ENCODE data around the gene STARD7. TPM values are rescaled to one million over a fixed set of nuclear protein-coding genes. Genes with fewer than 3 reads are reported as not detected.

Gene STARD7
- total and polyA plus RNA-seq, 7 experiments from 2014 or later, result 56.5 to 133 (median 75.7) TPM

- Mint-ChIP-seq H3K27me3 (no peaks in the 10 kb centered on the region), H3K36me3 (peaks cover 0 to 19% (median 0%) of the 10 kb centered on the region in 5 donors), H3K9me3 (no peaks in the 10 kb centered on the region), H3K4me1 (peaks cover 48 to 81% (median 73%) of the 10 kb centered on the region in 7 donors), H3K4me3 (peak overlapping the region; percentile 71 to 96 (median 84)), H3K27ac (peak overlapping the region; percentile 19 to 95 (median 71))
- H3K27ac ChIP-seq (ENCODE audit: low read depth, low read length), result no peak overlapping the region
- no peak for DNase-seq
- POLR2A ChIA-PET, result interaction anchor here (0.5 to 1.0 kb wide), 2 partner anchors 48 to 790 kb away, joined by 3 read pairs; no protein-coding TSS in a partner anchor
- H3K27me3 ChIP-seq (ENCODE audit: control insufficient read depth in 2 of 2, insufficient read depth in 2 of 2, low read length in 2 of 2), result no peaks in the 10 kb centered on the region
- ATAC-seq, result no peak
- intact Hi-C loops (cut with micrococcal nuclease), result loop anchor here (5.0 to 10.0 kb wide), 5 partner anchors 116 to 611 kb away; partner anchors contain the start of genes ANKRD36C (in 1 of the 2), CNNM3 (in 1 of the 2), CNNM4 (in 1 of the 2) and KANSL3 (in 1 of the 2)
- H3K4me1 ChIP-seq (ENCODE audit: control insufficient read depth in 2 of 2, insufficient read depth in 2 of 2, low read length in 2 of 2), result peaks cover 44 to 48% of the 10 kb centered on the region in 2 donors
- no peaks in the 10 kb centered on the region for H3K9me3 ChIP-seq (ENCODE audit: control insufficient read depth in 2 of 3, low read length in 3 of 3)
- CTCF ChIA-PET, result interaction anchor here (0.7 to 0.8 kb wide), 2 partner anchors 67 to 213 kb away, joined by 3 to 4 read pairs; no protein-coding TSS in a partner anchor
- no peak overlapping the region for H3K4me3 ChIP-seq (ENCODE audit: low read length)
- H3K36me3 ChIP-seq (ENCODE audit: control insufficient read depth in 2 of 3, insufficient read depth in 3 of 3, low read length in 3 of 3), result peaks cover 0 to 10% (median 0%) of the 10 kb centered on the region in 3 experiments
Observed at GRCh38 chr2:96205888-96206287, 2.7 kb downstream of the STARD7 start.

DNA sequence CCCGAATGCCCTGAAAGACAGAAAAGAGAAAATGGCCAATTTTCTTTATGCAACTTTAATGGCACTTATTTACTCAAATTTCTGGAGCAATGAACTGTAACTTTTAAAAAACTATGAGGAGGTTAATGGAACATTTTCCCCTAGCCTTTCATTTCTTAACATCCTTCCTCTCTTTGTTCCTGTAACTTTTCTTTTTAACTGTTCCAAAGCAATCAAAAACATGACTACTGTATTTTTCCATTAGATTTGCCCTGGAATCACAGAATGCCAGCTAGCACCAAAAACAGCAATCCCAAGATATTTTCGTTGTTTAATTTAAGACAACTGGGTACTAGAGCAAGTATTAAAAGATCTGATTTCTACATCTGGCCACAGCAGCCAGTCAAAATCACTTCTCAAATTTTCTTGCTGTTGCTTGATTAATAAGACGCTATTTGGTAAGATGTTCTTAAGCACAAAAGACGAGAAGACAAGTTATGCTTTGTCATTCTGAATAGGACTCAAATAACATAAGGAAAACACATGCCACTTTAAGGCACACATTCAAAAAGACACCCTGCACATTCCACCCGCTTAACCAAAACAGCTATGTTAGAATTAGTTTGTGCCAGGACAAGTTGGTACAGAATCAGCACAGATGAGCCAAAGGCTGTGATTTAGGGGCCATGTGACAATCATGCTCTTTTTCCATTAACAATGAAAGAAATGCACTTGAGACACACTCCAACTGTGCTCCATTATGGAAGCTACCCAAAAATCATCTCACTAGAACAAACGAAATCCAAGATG, 3.6 kb downstream of the STARD7 start:
- Histone ChIP-seq H3K4me1 (ENCODE audit: control insufficient read depth in 2 of 2, insufficient read depth in 2 of 2, low read length in 2 of 2) (peaks cover 48% of the 10 kb centered on the region in 2 donors), H3K27ac (ENCODE audit: low read depth, low read length) (peak overlapping the region; percentile 6), H3K9me3 (ENCODE audit: control insufficient read depth in 2 of 3, low read length in 3 of 3) (no peaks in the 10 kb centered on the region), H3K27me3 (ENCODE audit: control insufficient read depth in 2 of 2, insufficient read depth in 2 of 2, low read length in 2 of 2) (no peaks in the 10 kb centered on the region), H3K4me3 (ENCODE audit: low read length) (no peak overlapping the region), H3K36me3 (ENCODE audit: control insufficient read depth in 2 of 3, insufficient read depth in 3 of 3, low read length in 3 of 3) (peaks cover 0 to 10% (median 0%) of the 10 kb centered on the region in 3 experiments)
- intact Hi-C loops (cut with micrococcal nuclease), result loop anchor here (5.0 to 10.0 kb wide), 5 partner anchors 117 to 612 kb away; partner anchors contain the start of genes ANKRD36C (in 1 of the 2), CNNM3 (in 1 of the 2), CNNM4 (in 1 of the 2) and KANSL3 (in 1 of the 2)
- Mint-ChIP-seq H3K27me3 (no peaks in the 10 kb centered on the region), H3K9me3 (no peaks in the 10 kb centered on the region), H3K27ac (peak overlapping the region in 8 of 9 donors; percentile 6 to 86 (median 68)), H3K4me3 (peak overlapping the region in 9 of 10 donors; percentile 35 to 96 (median 78)), H3K4me1 (peaks cover 51 to 86% (median 78%) of the 10 kb centered on the region in 7 donors), H3K36me3 (peaks cover 0 to 19% (median 0%) of the 10 kb centered on the region in 5 donors)
- ATAC-seq (no peak), DNase-seq (no peak)
- CTCF ChIA-PET, result interaction anchor here (0.7 to 0.8 kb wide), 2 partner anchors 66 to 213 kb away, joined by 3 to 4 read pairs; no protein-coding TSS in a partner anchor
- POLR2A ChIA-PET, result interaction anchor here (0.5 to 2.2 kb wide), 4 partner anchors 30 to 791 kb away, joined by 3 to 5 read pairs (median 4); no protein-coding TSS in a partner anchor

- Histone ChIP-seq H3K27me3 (ENCODE audit: control insufficient read depth in 2 of 2, insufficient read depth in 2 of 2, low read length in 2 of 2) (no peaks in the 10 kb centered on the region), H3K4me3 (ENCODE audit: low read length) (peak overlapping the region; percentile 31), H3K4me1 (ENCODE audit: control insufficient read depth in 2 of 2, insufficient read depth in 2 of 2, low read length in 2 of 2) (peaks cover 41 to 48% of the 10 kb centered on the region in 2 donors), H3K36me3 (ENCODE audit: control insufficient read depth in 2 of 3, insufficient read depth in 3 of 3, low read length in 3 of 3) (peaks cover 0 to 4% (median 0%) of the 10 kb centered on the region in 3 experiments), H3K27ac (ENCODE audit: low read depth, low read length) (no peak overlapping the region), H3K9me3 (ENCODE audit: control insufficient read depth in 2 of 3, low read length in 3 of 3) (no peaks in the 10 kb centered on the region)
- peaks cover 59 to 95% (median 87%) of the 10 kb centered on the region in 7 donors for H3K4me1 Mint-ChIP-seq
- ATAC-seq, result no peak
- no peaks in the 10 kb centered on the region for H3K27me3 Mint-ChIP-seq
- H3K36me3 Mint-ChIP-seq, result peaks cover 0 to 19% (median 4%) of the 10 kb centered on the region in 5 donors
- H3K4me3 Mint-ChIP-seq, result peak overlapping the region; percentile 28 to 96 (median 65)
- CTCF ChIA-PET, result interaction anchor here (1.1 kb wide), 1 partner anchor 58 kb away, joined by 4 read pairs; no protein-coding TSS in a partner anchor
- intact Hi-C loops (cut with micrococcal nuclease), result loop anchor here in 1 of 2 donors (2.0 to 10.0 kb wide), 2 partner anchors 333 to 431 kb away; partner anchors contain the start of genes ARID5A and KANSL3
- H3K9me3 Mint-ChIP-seq, result no peaks in the 10 kb centered on the region
- DNase-seq, result no peak
- POLR2A ChIA-PET, result interaction anchor here (0.6 to 2.2 kb wide), 2 partner anchors 28 to 74 kb away, joined by 3 to 5 read pairs; no protein-coding TSS in a partner anchor
- H3K27ac Mint-ChIP-seq, result peak overlapping the region; percentile 14 to 86 (median 64)
Observed at GRCh38 chr2:96203130-96204028, 5.2 kb downstream of the STARD7 start.

DNA sequence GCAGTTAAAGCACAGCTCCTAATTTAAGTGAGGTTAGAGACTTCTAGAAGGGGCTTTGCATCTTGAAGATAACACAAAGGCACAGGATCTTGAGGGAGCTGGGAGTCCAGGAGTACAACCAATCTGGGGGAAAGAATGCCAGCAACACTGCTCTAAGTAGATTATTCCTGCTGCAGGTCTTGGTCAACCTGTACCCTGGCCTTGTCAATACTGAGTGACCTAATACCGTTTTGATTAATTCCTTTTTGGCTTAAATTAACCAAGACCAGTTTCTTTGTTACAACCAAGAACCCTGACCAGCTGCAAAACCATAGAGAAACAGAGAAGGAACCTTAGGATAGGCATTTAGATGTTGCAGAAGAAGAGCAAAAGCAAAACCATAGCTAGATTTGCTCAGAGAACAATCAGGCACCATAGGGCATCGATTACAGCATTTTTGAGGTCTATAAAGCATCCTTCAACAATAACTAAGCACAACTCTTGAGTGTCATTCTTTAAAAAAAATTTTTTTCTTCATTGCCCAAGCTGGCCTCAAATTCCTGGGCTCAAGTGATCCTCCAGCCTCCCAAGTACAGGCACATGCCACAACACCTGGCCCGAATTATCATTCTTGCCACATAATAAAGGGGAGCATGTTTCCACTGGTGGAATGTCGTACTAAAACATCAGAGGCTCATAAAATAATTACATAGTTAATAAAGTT, 6.3 kb downstream of the STARD7 start:
- H3K4me3 Mint-ChIP-seq, result peak overlapping the region in 9 of 10 donors; percentile 4 to 94 (median 49)
- ChIA-PET CTCF (interaction anchor here (1.1 kb wide), 1 partner anchor 59 kb away, joined by 4 read pairs; no protein-coding TSS in a partner anchor), POLR2A (no interaction called here)
- Histone ChIP-seq H3K9me3 (ENCODE audit: control insufficient read depth in 2 of 3, low read length in 3 of 3) (no peaks in the 10 kb centered on the region), H3K36me3 (ENCODE audit: control insufficient read depth in 2 of 3, insufficient read depth in 3 of 3, low read length in 3 of 3) (peaks cover 0 to 3% (median 0%) of the 10 kb centered on the region in 3 experiments), H3K27me3 (ENCODE audit: control insufficient read depth in 2 of 2, insufficient read depth in 2 of 2, low read length in 2 of 2) (no peaks in the 10 kb centered on the region), H3K27ac (ENCODE audit: low read depth, low read length) (no peak overlapping the region), H3K4me3 (ENCODE audit: low read length) (no peak overlapping the region), H3K4me1 (ENCODE audit: control insufficient read depth in 2 of 2, insufficient read depth in 2 of 2, low read length in 2 of 2) (peaks cover 41 to 44% of the 10 kb centered on the region in 2 donors)
- no peak for ATAC-seq
- H3K36me3 Mint-ChIP-seq, result peaks cover 0 to 16% (median 4%) of the 10 kb centered on the region in 5 donors
- DNase-seq, result no peak
- peaks cover 60 to 94% (median 83%) of the 10 kb centered on the region in 7 donors for H3K4me1 Mint-ChIP-seq
- H3K27me3 Mint-ChIP-seq, result no peaks in the 10 kb centered on the region
- H3K9me3 Mint-ChIP-seq, result no peaks in the 10 kb centered on the region
- intact Hi-C loops (cut with micrococcal nuclease), result loop anchor here in 1 of 2 donors (2.0 to 10.0 kb wide), 2 partner anchors 334 to 432 kb away; partner anchors contain the start of genes ARID5A and KANSL3
- H3K27ac Mint-ChIP-seq, result peak overlapping the region in 4 of 9 donors; percentile 12 to 34 (median 33)

DNA sequence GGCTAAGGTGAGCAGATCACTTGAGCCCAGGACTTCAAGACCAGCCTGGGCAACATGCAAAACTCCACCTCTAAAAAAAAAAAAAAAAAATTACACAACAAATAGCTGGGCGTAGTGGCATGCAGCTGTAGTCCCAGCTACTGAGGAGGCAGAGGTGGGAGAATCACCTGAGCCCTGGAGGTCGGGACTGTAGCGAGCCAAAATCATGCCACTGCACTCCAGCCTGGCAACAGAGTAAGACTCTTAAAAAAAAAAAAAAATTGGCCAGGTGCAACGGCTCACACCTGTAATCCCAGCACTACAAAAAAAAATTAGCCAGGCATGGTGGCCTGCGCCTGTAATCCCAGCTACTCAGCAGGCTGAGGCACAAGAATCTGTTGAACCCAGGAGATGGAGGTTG, 7.3 kb downstream of the STARD7 start:
- H3K4me3 Mint-ChIP-seq, result peak overlapping the region in 2 of 10 donors; percentile 13 to 16
- H3K27ac Mint-ChIP-seq, result peak overlapping the region in 1 of 9 donors; percentile 57
- peaks cover 0 to 14% (median 4%) of the 10 kb centered on the region in 5 donors for H3K36me3 Mint-ChIP-seq
- intact Hi-C loops (cut with micrococcal nuclease), result loop anchor here in 1 of 2 donors (10.0 kb wide), 1 partner anchor 433 kb away; the partner anchor contains the start of gene KANSL3
- no peaks in the 10 kb centered on the region for H3K27me3 Mint-ChIP-seq
- Histone ChIP-seq H3K36me3 (ENCODE audit: control insufficient read depth in 2 of 3, insufficient read depth in 3 of 3, low read length in 3 of 3) (peaks cover 0 to 3% (median 0%) of the 10 kb centered on the region in 3 experiments), H3K4me3 (ENCODE audit: low read length) (no peak overlapping the region), H3K4me1 (ENCODE audit: control insufficient read depth in 2 of 2, insufficient read depth in 2 of 2, low read length in 2 of 2) (peaks cover 35 to 41% of the 10 kb centered on the region in 2 donors), H3K9me3 (ENCODE audit: control insufficient read depth in 2 of 3, low read length in 3 of 3) (no peaks in the 10 kb centered on the region), H3K27ac (ENCODE audit: low read depth, low read length) (no peak overlapping the region), H3K27me3 (ENCODE audit: control insufficient read depth in 2 of 2, insufficient read depth in 2 of 2, low read length in 2 of 2) (no peaks in the 10 kb centered on the region)
- peaks cover 58 to 85% (median 76%) of the 10 kb centered on the region in 7 donors for H3K4me1 Mint-ChIP-seq
- H3K9me3 Mint-ChIP-seq, result no peaks in the 10 kb centered on the region
- ATAC-seq (no peak), DNase-seq (no peak)
- ChIA-PET POLR2A (interaction anchor here (0.6 kb wide), 1 partner anchor 61 kb away, joined by 5 read pairs; no protein-coding TSS in a partner anchor), CTCF (interaction anchor here (1.0 kb wide), 1 partner anchor 26 kb away, joined by 3 read pairs; no protein-coding TSS in a partner anchor)

All from naive thymus-derived CD4-positive, alpha-beta T cell (primary cell).